Hepatic stellate cell (primary cell): ENCODE results near the gene SART1.

Source experiments
- DNase-seq: peaks from one replicate; pipeline ENCODE4 v3.0.0; 2011; ENCODE audit warnings: low spot score

SART1 gene, protein sequence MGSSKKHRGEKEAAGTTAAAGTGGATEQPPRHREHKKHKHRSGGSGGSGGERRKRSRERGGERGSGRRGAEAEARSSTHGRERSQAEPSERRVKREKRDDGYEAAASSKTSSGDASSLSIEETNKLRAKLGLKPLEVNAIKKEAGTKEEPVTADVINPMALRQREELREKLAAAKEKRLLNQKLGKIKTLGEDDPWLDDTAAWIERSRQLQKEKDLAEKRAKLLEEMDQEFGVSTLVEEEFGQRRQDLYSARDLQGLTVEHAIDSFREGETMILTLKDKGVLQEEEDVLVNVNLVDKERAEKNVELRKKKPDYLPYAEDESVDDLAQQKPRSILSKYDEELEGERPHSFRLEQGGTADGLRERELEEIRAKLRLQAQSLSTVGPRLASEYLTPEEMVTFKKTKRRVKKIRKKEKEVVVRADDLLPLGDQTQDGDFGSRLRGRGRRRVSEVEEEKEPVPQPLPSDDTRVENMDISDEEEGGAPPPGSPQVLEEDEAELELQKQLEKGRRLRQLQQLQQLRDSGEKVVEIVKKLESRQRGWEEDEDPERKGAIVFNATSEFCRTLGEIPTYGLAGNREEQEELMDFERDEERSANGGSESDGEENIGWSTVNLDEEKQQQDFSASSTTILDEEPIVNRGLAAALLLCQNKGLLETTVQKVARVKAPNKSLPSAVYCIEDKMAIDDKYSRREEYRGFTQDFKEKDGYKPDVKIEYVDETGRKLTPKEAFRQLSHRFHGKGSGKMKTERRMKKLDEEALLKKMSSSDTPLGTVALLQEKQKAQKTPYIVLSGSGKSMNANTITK

DNA sequence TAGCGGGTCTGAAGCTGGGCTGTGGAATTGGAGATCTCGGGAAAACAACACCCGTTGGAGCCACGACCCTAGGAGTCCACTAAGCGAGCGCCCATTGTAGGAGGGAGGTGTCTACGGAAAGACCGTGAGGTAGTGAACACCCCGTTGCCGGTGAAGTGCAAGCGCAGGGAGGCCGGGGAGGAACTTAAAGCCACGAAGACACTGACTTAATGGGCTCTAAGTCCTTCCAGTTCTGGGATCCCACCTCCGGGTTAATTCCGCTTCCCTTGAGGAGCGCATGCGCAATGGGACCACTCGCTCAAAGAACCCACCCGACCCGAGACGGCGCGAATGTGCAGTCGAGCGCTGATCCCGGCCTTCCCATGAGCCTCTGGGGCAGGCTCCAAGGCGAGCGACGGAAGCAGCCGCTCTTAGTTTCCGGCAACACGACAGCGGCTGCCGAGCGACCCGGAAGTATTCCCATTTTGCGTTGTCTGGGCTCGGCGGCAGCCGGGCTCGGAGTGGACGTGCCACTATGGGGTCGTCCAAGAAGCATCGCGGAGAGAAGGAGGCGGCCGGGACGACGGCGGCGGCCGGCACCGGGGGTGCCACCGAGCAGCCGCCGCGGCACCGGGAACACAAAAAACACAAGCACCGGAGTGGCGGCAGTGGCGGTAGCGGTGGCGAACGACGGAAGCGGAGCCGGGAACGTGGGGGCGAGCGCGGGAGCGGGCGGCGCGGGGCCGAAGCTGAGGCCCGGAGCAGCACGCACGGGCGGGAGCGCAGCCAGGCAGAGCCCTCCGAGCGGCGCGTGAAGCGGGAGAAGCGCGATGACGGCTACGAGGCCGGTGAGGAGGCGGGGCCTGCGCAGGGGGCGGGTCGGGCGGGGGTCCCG is at the start of gene SART1:
SART1 (plus strand) TSS at position 468 of the 874 bp plus-strand sequence; CDS start at position 515, 47 bp downstream.
- peak; percentile 100 for DNase-seq

- DNase-seq = no peak
Measured at GRCh38 chr11:65912845-65913244, 48.7 kb upstream of the SART1 start.

DNA sequence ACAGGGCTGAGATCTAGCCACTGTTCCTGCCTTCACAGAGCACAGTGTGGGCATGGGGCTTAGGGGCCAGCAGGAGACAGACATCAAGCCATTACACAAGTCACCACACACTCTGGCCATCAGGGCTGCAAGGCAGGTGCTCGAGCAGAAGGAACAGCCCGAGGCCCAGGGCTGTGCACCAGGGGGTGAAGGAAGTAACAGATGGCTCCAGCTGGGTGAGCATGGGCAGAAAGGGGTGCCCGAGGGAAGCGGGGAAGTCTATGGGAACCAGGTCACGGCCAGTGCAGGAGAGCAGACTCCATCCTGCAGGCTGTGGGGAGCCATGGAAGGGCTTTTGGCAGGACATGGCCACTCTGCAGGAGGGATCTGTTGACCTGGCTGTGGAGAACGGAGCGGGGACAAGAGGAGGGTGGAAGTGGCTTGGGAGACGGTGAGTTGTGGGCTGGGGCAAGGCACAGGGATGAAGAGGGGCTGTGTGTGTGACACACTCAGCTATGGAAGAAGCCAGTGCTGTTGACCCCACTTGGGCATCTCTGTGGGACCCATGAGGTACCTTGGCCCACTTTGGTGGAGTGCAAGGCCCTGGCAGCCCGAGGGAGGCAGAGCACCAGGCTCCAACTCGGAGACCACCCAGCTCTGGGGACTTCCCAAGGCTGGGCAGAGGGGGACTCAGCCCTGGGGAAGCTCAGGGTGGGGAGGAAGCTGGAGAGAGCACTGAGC is 46.3 kb upstream of the SART1 start:
- no peak for DNase-seq

- DNase-seq = peak; percentile 99
Measured at GRCh38 chr11:65915821-65916251, 45.7 kb upstream of the SART1 start.

DNA sequence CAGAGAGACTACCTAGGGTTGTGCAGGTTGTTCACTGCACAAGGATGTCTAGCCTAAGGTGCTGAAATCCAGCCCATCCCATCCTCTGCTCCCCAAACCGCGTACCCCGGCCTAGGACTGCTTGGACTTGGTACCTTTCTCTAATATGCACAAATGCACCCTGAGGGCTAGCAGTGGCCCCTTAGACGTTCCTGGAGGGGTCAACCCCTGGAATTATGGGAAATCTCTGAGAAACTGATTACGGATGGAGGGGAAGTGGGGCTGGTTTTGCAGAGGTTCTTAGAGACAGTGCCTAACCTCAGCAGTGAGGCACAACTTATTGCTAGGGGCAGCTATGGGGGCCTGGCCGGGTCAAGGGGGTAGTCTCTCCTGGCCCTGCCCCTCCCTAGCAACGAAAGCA is 45.1 kb upstream of the SART1 start:
- no peak for DNase-seq

- DNase-seq = no peak
Measured at GRCh38 chr11:65917077-65917433, 44.5 kb upstream of the SART1 start.

DNA sequence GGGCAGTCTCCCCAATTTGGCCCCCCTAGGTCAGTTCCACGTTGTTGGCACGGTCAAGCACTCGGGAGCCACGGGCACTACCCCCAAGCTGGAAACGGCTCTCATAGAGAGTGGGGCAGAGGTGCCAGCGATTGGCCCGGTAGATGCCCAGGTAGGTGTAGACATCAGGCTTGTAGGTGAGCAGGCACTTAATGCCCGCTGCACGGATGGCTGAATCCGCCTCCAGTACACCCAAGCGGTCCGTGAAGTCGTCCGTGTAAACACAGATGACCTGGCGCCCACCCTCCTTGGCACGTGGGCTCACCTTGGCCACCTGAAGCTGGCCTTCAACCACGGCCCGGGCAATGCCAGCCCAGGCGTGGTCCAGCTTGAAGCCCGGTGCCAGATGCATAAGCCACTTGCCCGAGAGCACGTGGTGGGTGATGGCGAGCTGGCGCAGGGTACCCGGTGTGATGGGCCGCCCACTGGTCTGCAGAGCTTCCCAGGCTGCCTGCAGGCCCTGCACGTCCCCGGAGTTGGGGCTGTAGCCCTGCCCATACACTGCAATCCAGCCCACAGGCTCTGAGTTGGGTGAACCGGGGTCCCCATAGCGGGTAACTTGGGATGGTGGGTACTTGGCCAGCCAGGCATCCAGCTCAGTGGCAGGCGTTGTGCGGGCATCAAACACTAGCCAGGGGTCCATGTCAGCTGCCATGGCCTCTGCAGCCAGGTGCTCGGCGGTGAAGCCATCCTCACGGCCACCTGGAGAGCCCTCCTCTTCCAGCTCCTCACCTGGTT is 43.9 kb upstream of the SART1 start:
- no peak for DNase-seq

DNA sequence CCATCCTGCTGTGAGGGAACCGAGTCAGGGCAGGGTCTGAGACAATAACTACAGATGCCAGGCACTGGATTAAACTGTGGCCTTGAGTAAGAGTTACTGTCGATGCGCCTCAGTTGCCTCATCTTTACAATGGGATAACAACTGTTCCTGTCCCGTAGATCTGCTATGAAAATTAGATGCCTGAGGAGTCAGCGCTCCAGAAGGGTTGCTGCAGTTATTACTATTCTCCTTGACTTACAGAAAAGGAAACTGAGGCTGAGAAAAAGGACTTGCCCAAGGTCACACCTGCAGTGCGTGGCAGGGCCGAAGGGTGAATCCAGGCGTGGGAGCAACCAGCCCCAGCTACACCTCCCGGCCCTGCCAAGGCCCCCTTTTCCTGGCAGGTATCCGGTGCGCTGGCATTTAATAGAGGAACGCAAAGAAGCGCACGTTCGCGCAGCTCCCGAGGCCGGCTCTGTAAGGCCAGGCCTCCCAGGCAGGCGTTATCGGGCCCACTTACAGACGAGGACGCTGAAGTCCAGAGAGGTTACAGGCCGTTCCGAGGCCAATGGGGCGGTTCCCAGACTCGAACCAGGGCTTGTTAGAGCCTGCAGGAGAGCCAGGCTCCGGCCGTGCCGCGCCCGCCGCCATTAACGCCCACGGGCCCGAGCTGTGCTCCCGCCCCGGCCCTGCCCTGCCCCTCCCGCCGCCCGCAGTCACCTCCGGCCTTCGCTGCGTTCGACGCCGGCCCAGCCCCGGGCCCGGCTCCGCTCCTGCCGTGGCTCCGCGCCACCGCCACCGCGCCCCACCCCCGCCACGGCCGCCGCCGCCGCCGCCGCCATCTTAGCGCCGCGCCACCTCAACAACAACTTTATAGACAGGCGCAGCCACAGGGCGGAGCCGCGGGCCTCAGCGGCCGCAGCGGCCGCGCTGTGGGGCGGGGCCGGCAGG is 43.1 kb upstream of the SART1 start, which contains the start of gene C11orf68:
C11orf68 (minus strand) TSS at position 852 of the 930 bp plus-strand sequence; CDS start at position 821, 31 bp downstream.
- DNase-seq = no peak

DNA sequence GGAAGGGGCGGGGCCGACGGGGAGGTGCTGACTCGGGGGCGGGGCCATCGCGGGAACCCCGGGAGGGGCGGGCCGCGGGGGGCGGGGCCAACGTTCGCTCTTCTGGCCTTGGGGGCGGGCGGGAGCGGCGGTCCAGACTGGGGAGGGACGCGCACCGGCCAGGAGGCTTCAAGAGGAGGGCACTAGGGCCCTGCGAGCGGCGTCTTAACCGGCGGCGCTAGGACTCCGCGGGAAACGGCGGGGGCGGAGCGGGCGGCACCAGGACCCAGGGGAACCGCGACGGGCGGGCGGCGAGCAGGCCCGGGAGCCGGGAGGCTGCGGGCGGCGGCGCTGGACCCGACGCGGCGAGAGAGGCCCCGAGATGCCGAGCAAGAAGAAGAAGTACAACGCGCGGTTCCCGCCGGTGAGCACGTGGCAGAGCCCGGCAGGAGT is 42.4 kb upstream of the SART1 start, which contains the start of gene DRAP1:
DRAP1 (plus strand) TSS at position 286 of the 432 bp plus-strand sequence; CDS start at position 362, 76 bp downstream.
- DNase-seq = peak; percentile 96

- DNase-seq = no peak
Measured at GRCh38 chr11:65919573-65920371, 41.8 kb upstream of the SART1 start.

GRCh38 chr11:65920372-65920802 is 41.1 kb upstream of the SART1 start:
- DNase-seq = no peak

- DNase-seq = no peak
Measured at GRCh38 chr11:65921033-65921555, 40.4 kb upstream of the SART1 start.

DNA sequence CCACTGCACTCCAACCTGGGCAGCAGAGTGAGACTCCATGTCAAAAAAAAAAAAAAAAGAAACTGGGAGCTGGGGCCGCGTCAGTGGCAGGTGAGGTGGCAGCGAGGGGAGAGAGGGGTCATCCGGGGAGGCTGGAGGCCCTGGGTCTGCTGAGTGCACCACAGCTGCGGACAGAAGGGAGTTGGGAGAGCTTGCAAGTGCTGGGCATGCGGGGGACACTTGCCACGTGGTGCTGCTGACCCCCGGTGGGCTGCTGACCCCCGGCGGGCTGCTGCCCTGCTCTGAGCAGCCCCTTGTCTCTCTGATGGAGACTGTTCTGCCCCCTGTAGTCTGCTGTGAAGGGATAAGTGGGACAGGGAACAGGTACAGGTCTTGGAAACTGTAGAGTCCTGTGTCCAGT is 39.7 kb upstream of the SART1 start:
- no peak for DNase-seq

- no peak for DNase-seq
Measured at GRCh38 chr11:65922565-65922964, 39.0 kb upstream of the SART1 start.

GRCh38 chr11:65925397-65925796 is 36.1 kb upstream of the SART1 start:
- no peak for DNase-seq

DNA sequence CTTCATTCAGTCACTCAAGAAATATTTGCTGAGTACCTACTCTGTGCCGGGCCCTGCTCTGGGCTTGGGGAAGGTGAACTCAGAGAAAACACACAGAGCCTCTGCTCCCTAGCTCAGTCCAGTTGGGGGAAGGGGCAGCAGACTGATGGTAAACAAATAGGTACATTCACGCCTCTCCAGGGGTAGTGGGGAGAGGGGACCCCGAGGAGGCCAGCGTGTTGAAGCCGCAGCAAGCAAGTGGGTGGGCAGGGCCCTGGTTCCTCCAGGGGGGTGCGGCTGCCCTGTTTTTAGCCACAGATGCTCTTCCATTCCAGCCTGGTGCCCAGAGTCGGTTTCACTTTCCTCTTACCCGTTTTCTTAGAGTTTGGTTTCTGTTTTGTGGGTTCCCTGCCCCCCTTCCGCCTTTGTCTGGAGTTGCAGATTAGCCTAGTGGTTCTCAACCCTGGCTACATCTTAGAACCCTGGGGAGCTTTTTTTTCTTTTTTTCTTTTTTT is 33.6 kb upstream of the SART1 start:
- DNase-seq = peak; percentile 69

DNA sequence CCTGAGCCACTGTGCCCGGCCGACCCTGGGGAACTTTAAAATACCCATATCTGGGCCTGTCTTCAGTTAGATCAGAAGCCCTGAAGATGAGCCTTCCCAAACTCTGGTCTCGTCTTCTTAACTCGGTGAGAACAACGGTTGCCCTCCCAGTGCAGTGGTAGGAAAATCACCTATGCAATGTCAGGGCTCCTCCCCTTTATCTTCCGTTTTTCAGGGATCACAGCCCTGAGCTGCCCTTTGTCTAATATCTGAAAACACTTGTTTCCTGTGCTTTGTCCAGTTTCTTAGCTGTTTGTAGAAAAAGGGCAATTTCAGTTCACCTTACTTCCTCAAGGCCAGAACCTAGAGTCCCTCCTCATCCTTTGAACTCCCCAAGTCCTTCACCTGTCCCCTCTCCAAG is 32.9 kb upstream of the SART1 start:
- no peak for DNase-seq
